ENCODE measurements around the gene HTD2. TPM values are rescaled to one million over a fixed set of nuclear protein-coding genes. Genes with fewer than 3 reads are reported as not detected.
"Not testable (repeated sequence)": the region's sequence is repeated elsewhere in the genome, so short reads cannot be mapped to it uniquely, and the experiment has no call there.

The HTD2 gene
- total RNA-seq, 4 donors from 2014 or later, result 4.8 to 12.8 (median 6.5) TPM; not detected in 1

DNA sequence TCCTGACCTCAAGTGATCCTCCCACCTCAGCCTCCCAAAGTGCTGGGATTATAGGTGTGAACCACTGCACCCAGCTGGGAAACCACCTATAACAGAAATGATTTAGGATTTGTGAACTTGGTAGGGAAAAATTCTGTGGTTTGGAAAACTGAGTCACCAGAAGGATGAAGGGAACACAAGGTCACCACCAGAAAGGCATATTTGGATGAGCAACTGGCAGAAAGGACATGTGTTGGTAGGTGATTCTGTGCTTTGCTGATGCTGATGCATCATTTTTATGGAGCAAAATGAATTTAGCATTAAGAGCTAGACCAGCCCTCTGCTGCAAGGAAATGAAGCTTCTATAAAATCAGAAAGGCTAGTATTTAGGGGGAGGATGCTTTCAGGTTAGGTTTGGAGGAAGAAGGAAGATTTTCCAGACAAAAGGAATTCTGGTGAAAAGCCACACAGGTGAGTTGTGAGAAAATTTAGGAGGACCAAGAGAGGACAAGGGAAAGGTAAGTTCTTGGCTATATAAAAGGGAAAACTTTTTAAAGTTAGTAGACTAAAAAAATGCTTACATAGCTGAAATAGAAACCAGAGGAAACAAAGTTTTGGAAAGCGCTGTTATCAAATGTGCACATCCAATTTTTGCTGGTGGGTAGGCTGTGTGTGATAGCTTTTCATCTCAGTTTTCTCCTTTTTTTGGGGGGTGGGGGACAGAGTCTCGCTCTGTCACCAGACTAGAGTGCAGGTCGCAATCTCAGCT, 30.0 kb downstream of the HTD2 start:
- Histone ChIP-seq H3K27me3 (no peaks in the 10 kb centered on the region), H3K4me3 (no peak overlapping the region), H3K36me3 (peaks cover 0 to 3% (median 0%) of the 10 kb centered on the region in 3 donors), H3K9me3 (no peaks in the 10 kb centered on the region), H3K27ac (peak overlapping the region in 2 of 4 donors; percentile 56 to 63), H3K4me1 (peaks cover 0 to 25% (median 7%) of the 10 kb centered on the region in 4 donors)
- DNase-seq, result peak in 1 of 3 donors; percentile 1
- TF ChIP-seq POLR2A (IDR thresholded peaks at IDR 0.05) (no peak), CTCF (IDR thresholded peaks at IDR 0.05) (no peak)

GRCh38 chr3:58337190-58337589, 30.9 kb downstream of the HTD2 start:
- no peak overlapping the region for H3K4me3 ChIP-seq
- H3K4me1 ChIP-seq, result peaks cover 0 to 25% (median 5%) of the 10 kb centered on the region in 4 donors
- no peaks in the 10 kb centered on the region for H3K27me3 ChIP-seq
- H3K9me3 ChIP-seq, result no peaks in the 10 kb centered on the region
- H3K27ac ChIP-seq, result peak overlapping the region in 1 of 4 donors; percentile 56
- no peak for DNase-seq
- H3K36me3 ChIP-seq, result peaks cover 0 to 4% (median 0%) of the 10 kb centered on the region in 3 donors
- no peak for TF ChIP-seq CTCF (IDR thresholded peaks at IDR 0.05)
- TF ChIP-seq POLR2A (IDR thresholded peaks at IDR 0.05), result no peak

GRCh38 chr3:58339146-58339545, 32.8 kb downstream of the HTD2 start:
- DNase-seq, H3K27me3 ChIP-seq, H3K9me3 ChIP-seq, H3K4me3 ChIP-seq, H3K36me3 ChIP-seq: not testable (repeated sequence)
- Histone ChIP-seq H3K27ac (peak overlapping the region in 1 of 4 donors; percentile 60), H3K4me1 (peaks cover 0 to 19% (median 2%) of the 10 kb centered on the region in 4 donors)

DNA sequence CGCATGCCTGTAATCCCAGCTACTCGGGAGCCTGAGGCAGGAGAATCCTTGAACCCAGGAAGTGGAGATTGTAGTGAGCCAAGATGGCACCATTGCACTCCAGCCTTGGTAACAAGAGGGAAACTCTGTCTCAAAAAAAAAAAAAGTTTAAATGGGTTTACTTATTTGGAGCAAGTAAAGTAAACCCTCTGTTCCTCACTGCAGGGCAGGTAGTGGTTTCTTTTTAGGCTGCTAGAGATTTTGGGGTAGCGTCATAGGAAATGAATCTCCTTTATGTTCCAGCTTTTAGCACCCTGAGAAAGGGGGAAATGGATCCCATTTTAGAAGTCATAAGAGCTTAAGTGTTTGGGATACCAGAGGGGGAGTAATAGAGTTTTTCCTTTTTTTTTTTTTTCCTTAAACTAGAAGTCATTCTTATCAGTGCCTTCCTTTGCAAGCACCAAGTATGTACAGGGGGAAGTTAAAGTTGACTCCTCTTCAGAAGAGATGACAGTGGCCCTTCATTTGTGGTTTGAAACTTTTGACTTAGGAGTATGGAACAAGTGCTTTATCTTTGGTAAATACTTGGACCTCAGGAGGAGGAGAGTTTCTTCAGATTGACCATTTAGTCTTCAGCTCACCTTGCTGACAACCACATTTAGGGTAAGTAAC, 34.4 kb downstream of the HTD2 start:
- Histone ChIP-seq H3K4me3 (no peak overlapping the region), H3K36me3 (peaks cover 0 to 4% (median 0%) of the 10 kb centered on the region in 3 donors), H3K27me3 (no peaks in the 10 kb centered on the region), H3K27ac (peak overlapping the region in 1 of 4 donors; percentile 60), H3K9me3 (no peaks in the 10 kb centered on the region), H3K4me1 (peaks cover 0 to 11% (median 2%) of the 10 kb centered on the region in 4 donors)
- no peak for DNase-seq
- TF ChIP-seq CTCF (IDR thresholded peaks at IDR 0.05), result no peak
- no peak for TF ChIP-seq POLR2A (IDR thresholded peaks at IDR 0.05)

DNA sequence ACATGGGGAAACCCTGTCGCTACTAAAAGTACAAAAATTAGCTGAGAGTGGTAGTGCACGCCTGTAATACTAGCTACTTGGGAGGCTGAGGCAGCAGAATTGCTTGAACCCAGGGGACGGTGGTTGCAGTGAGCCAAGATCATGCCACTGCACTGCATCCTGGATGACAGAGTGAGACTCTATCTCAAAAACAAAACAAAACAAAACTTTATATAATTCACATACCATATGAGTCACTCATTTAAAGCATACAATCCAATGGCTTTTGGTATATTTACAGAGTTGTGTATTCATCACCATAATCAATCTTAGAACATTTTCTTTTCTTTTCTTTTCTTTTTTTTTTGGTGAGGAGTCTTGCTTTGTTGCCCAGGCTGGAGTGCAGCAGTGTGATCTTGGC, 35.1 kb downstream of the HTD2 start:
- no peaks in the 10 kb centered on the region for H3K9me3 ChIP-seq
- H3K27me3 ChIP-seq, result no peaks in the 10 kb centered on the region
- TF ChIP-seq POLR2A (IDR thresholded peaks at IDR 0.05) (no peak), CTCF (IDR thresholded peaks at IDR 0.05) (no peak)
- peaks cover 0 to 6% (median 2%) of the 10 kb centered on the region in 4 donors for H3K4me1 ChIP-seq
- no peak for DNase-seq
- H3K36me3 ChIP-seq, result peaks cover 0 to 4% (median 0%) of the 10 kb centered on the region in 3 donors
- peak overlapping the region in 1 of 4 donors; percentile 36 for H3K27ac ChIP-seq
- no peak overlapping the region for H3K4me3 ChIP-seq

DNA sequence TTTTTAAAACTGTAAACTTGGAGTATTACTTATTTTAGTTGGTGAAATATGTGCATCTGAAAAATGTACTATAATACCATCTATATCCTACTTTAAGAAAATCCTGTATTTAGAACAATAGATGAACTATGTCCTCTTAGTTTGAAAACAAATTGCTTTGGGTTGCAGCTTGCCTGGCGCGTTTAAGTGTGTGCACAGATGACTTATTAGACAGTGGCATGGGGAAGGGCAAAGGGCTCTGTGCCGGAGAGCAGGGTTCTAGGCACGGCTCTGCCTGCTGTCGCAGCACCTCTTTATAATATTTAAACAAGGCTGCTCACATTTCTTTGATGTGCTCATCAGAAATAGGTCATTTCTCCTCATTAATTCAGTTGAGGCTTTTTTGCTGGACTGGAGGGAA, 36.4 kb downstream of the HTD2 start:
- Histone ChIP-seq H3K36me3 (peaks cover 0 to 4% (median 0%) of the 10 kb centered on the region in 3 donors), H3K4me1 (peaks cover 0 to 4% (median under 1%) of the 10 kb centered on the region in 4 donors), H3K27ac (no peak overlapping the region), H3K27me3 (no peaks in the 10 kb centered on the region), H3K9me3 (no peaks in the 10 kb centered on the region), H3K4me3 (no peak overlapping the region)
- no peak for TF ChIP-seq CTCF (IDR thresholded peaks at IDR 0.05)
- TF ChIP-seq POLR2A (IDR thresholded peaks at IDR 0.05), result no peak
- peak in 1 of 3 donors; percentile 58 for DNase-seq

Measured in Peyer's patch (tissue), 4 donors.